ENCODE results near the gene MPC1L.

Gene MPC1L

GRCh38 chrX:40663880-40664630, 40.8 kb downstream of the MPC1L start:
- H3K27ac ChIP-seq, result no peak overlapping the region
- POLR2A ChIA-PET (ENCODE audit: low non-redundant PET), result no interaction called here
- 0 out of 2 replicates have a peak, but pooled peaks have one; percentile 14 for TF ChIP-seq CTCF (conservative IDR thresholded peaks at IDR 0.05; ENCODE audit: low read depth)
- DNase-seq (ENCODE audit: low spot score), result no peak
- CTCF ChIA-PET, result interaction anchor here (0.5 to 1.0 kb wide), 2 partner anchors 12 to 40 kb away, joined by 3 read pairs; no protein-coding TSS in a partner anchor

DNA sequence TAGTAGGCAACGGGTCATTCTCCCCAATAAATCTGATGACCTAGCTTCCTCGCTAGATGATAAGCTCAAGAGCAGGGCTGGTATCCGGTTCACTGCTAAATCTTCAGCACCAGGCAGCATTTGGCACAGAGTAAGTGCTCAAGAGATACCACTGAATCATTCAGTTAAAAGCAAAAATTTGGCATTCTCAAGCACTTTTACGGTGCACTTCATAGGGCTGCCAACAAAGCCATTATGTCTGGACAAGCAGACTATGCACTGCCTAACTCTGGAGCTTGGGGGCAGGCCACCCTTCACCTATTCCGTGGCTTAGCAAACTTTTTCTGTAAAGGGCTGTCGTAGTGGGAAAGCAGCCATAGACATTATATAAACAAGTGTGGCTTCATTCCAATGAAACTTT, 47.9 kb downstream of the MPC1L start:
- no peak for TF ChIP-seq CTCF (conservative IDR thresholded peaks at IDR 0.05; ENCODE audit: low read depth)
- H3K27ac ChIP-seq, result no peak overlapping the region
- ChIA-PET POLR2A (ENCODE audit: low non-redundant PET) (no interaction called here), CTCF (no interaction called here)
- no peak for DNase-seq (ENCODE audit: low spot score)

All from RWPE1 (cell line).